ENCODE data around the gene SLC26A1. TPM values are rescaled to one million over a fixed set of nuclear protein-coding genes. Genes with fewer than 3 reads are reported as not detected.

SLC26A1 gene
- total RNA-seq, 2 experiments from 2014 or later = 0.31 to 0.35 TPM

Other genes with a start within 250 kb of the SLC26A1 start
- gene CPLX1, start 167.3 kb downstream of the SLC26A1 start, total RNA-seq = 1 to 10 TPM; 1.1 to 1.2 TPM
- gene GAK, start 61.1 kb downstream of the SLC26A1 start, total RNA-seq = 100 to 1,000 TPM; 161 to 162 TPM
- 10 to 100 TPM; 44.9 to 47.2 TPM for gene TMEM175, start 60.9 kb downstream of the SLC26A1 start, total RNA-seq
- 10 to 100 TPM; 28.2 to 29.7 TPM for gene DGKQ, start 19.8 kb downstream of the SLC26A1 start, total RNA-seq
- gene IDUA, start 6.4 kb downstream of the SLC26A1 start, total RNA-seq = 10 to 100 TPM; 54.3 to 62.0 TPM
- gene FGFRL1, start 18.2 kb upstream of the SLC26A1 start, total RNA-seq = 10 to 100 TPM; 26.3 to 30.2 TPM
- 1 to 10 TPM; 5.1 to 5.2 TPM for gene RNF212, start 120.2 kb upstream of the SLC26A1 start, total RNA-seq
- 10 to 100 TPM; 25.1 to 26.4 TPM for gene SPON2, start 179.2 kb upstream of the SLC26A1 start, total RNA-seq

All from CD8-positive, alpha-beta T cell (primary cell).